HEK293 (cell line): ENCODE results near the gene SENP1.

Source experiments
- CTCF ChIA-PET: fragments of 350-600 bp; formaldehyde crosslinking; extraction: SDS; loops from one replicate; lab custom pipeline; 2021; ENCODE audit warnings: antibody characterized with exemption; lab: Yijun Ruan, JAX
- POLR2A ChIA-PET: fragments of 300-600 bp; formaldehyde crosslinking; extraction: SDS; loops from one replicate; lab custom pipeline; 2020; ENCODE audit warnings: antibody characterized with exemption, inconsistent platforms; lab: Yijun Ruan, JAX
- H3K27ac ChIP-seq: fragments of 200-500 bp; sonication (Bioruptor generic); 2 replicates; pipeline ENCODE4 v1.5.1; 2014; ENCODE audit warnings: low read depth, low read length, control low read depth, inconsistent platforms; ENCODE audit errors: extremely low read depth
- H3K36me3 ChIP-seq, 2 experiments: fragments of 200-500 bp in 1 of 2; sonication (Bioruptor generic) in 1 of 2; 1 replicate in 1 of 2; 2 replicates in 1 of 2; pipeline ENCODE4 v1.5.1; 2014 to 2017; ENCODE audit warnings: inconsistent platforms in 2 of 2, low read length in 2 of 2; ENCODE audit not compliant: control insufficient read depth in 2 of 2, insufficient read depth in 1 of 2
- H3K4me1 ChIP-seq: fragments of 200-500 bp; sonication (Bioruptor generic); 2 replicates; pipeline ENCODE4 v1.5.1; 2014; ENCODE audit warnings: mild to moderate bottlenecking, low read length, inconsistent platforms; ENCODE audit not compliant: control insufficient read depth, insufficient read depth
- H3K4me3 ChIP-seq: 2 replicates; pipeline ENCODE4 v1.5.1; 2011; ENCODE audit warnings: low read depth, mild to moderate bottlenecking, control low read depth, low read length, moderate library complexity
- H3K9me3 ChIP-seq: fragments of 200-500 bp; sonication (Bioruptor generic); 2 replicates; pipeline ENCODE4 v1.5.1; 2014; ENCODE audit warnings: low read depth, low read length, inconsistent platforms; ENCODE audit not compliant: control insufficient read depth, insufficient read depth
- FEZF1 ChIP-seq: fragments of 450-650 bp; formaldehyde crosslinking; IDR thresholded peaks from 2 replicates; pipeline ENCODE4 v1.5.1; 2016; ENCODE audit warnings: missing biosample characterization, missing genetic modification characterization
- GFI1B ChIP-seq: fragments of 450-650 bp; formaldehyde crosslinking; IDR thresholded peaks from 2 replicates; pipeline ENCODE4 v1.5.1; 2016; ENCODE audit warnings: missing biosample characterization, missing genetic modification characterization
- GLI2 ChIP-seq: fragments of 450-650 bp; formaldehyde crosslinking; IDR thresholded peaks from 2 replicates; pipeline ENCODE4; 2017; ENCODE audit warnings: missing biosample characterization, missing genetic modification characterization, low read depth, borderline replicate concordance
- SP3 ChIP-seq: fragments of 450-650 bp; formaldehyde crosslinking; IDR thresholded peaks from 2 replicates; pipeline ENCODE4 v1.5.1; 2016; ENCODE audit warnings: missing biosample characterization, missing genetic modification characterization
- YY1 ChIP-seq: fragments of 450-650 bp; formaldehyde crosslinking; IDR thresholded peaks from 2 replicates; pipeline ENCODE4 v1.5.1; 2018; ENCODE audit warnings: missing biosample characterization, missing genetic modification characterization
- ZNF132 ChIP-seq: fragments of 450-650 bp; formaldehyde crosslinking; IDR thresholded peaks from 2 replicates; pipeline ENCODE4 v1.5.1; 2017; ENCODE audit warnings: missing biosample characterization, missing genetic modification characterization, borderline replicate concordance
- ZNF133 ChIP-seq: fragments of 450-650 bp; formaldehyde crosslinking; IDR thresholded peaks from 2 replicates; pipeline ENCODE4 v1.5.1; 2016; ENCODE audit warnings: missing biosample characterization, missing genetic modification characterization
- ZNF157 ChIP-seq: fragments of 450-650 bp; formaldehyde crosslinking; IDR thresholded peaks from 2 replicates; pipeline ENCODE4 v1.5.1; 2016; ENCODE audit warnings: missing biosample characterization, missing genetic modification characterization
- ZNF223 ChIP-seq: fragments of 450-650 bp; formaldehyde crosslinking; IDR thresholded peaks from 2 replicates; pipeline ENCODE4 v1.5.1; 2016; ENCODE audit warnings: missing biosample characterization, missing genetic modification characterization
- ZNF354C ChIP-seq: fragments of 450-650 bp; formaldehyde crosslinking; IDR thresholded peaks from 2 replicates; pipeline ENCODE4 v1.5.1; 2016; ENCODE audit warnings: missing biosample characterization, missing genetic modification characterization, low read depth, borderline replicate concordance
- ZNF391 ChIP-seq: fragments of 450-650 bp; formaldehyde crosslinking; IDR thresholded peaks from 2 replicates; pipeline ENCODE4 v1.5.1; 2016; ENCODE audit warnings: low read depth, missing biosample characterization, missing genetic modification characterization, borderline replicate concordance
- ZNF433 ChIP-seq: fragments of 450-650 bp; formaldehyde crosslinking; IDR thresholded peaks from 2 replicates; pipeline ENCODE4 v1.5.1; 2016; ENCODE audit warnings: missing biosample characterization, missing genetic modification characterization, low read depth
- ZNF529 ChIP-seq: fragments of 450-650 bp; formaldehyde crosslinking; IDR thresholded peaks from 2 replicates; pipeline ENCODE4 v1.5.1; 2017; ENCODE audit warnings: missing genetic modification characterization, missing biosample characterization; ENCODE audit not compliant: insufficient replicate concordance
- ZNF624 ChIP-seq: fragments of 450-650 bp; formaldehyde crosslinking; IDR thresholded peaks from 2 replicates; pipeline ENCODE4 v1.5.1; 2017; ENCODE audit warnings: missing biosample characterization, missing genetic modification characterization
- ZNF792 ChIP-seq: fragments of 450-650 bp; formaldehyde crosslinking; IDR thresholded peaks from 2 replicates; pipeline ENCODE4 v1.5.1; 2016; ENCODE audit warnings: missing biosample characterization, missing genetic modification characterization
- ZNF830 ChIP-seq: fragments of 450-650 bp; IDR thresholded peaks from 2 replicates; pipeline ENCODE4 v1.5.0; 2018; ENCODE audit warnings: missing biosample characterization, missing genetic modification characterization, low read depth, mild to moderate bottlenecking, moderate library complexity
- ZSCAN23 ChIP-seq: fragments of 450-650 bp; formaldehyde crosslinking; IDR thresholded peaks from 2 replicates; pipeline ENCODE4 v1.5.1; 2016; ENCODE audit warnings: missing biosample characterization, missing genetic modification characterization
- TF ChIP-seq, protein P1 (sequence below): fragments of 450-650 bp; formaldehyde crosslinking; IDR thresholded peaks from 2 replicates; pipeline ENCODE4 v1.5.1; 2017; ENCODE audit warnings: missing biosample characterization, missing genetic modification characterization
- TF ChIP-seq, protein P2 (sequence below): fragments of 450-650 bp; formaldehyde crosslinking; IDR thresholded peaks from 2 replicates; pipeline ENCODE4 v1.5.1; 2016; ENCODE audit warnings: missing biosample characterization, missing genetic modification characterization
- TF ChIP-seq, protein P3 (sequence below): fragments of 450-650 bp; formaldehyde crosslinking; IDR thresholded peaks from 2 replicates; pipeline ENCODE4 v1.5.1; 2016; ENCODE audit warnings: missing biosample characterization, missing genetic modification characterization
- TF ChIP-seq, protein P4 (sequence below): fragments of 450-650 bp; formaldehyde crosslinking; optimal IDR thresholded peaks from 2 replicates; pipeline ENCODE3; 2016; ENCODE audit warnings: missing biosample characterization, mild to moderate bottlenecking, missing genetic modification characterization
- TF ChIP-seq, protein P5 (sequence below): fragments of 450-650 bp; formaldehyde crosslinking; IDR thresholded peaks from 2 replicates; pipeline ENCODE4 v1.5.1; 2017; ENCODE audit warnings: missing biosample characterization, missing genetic modification characterization

Gene SENP1

DNA sequence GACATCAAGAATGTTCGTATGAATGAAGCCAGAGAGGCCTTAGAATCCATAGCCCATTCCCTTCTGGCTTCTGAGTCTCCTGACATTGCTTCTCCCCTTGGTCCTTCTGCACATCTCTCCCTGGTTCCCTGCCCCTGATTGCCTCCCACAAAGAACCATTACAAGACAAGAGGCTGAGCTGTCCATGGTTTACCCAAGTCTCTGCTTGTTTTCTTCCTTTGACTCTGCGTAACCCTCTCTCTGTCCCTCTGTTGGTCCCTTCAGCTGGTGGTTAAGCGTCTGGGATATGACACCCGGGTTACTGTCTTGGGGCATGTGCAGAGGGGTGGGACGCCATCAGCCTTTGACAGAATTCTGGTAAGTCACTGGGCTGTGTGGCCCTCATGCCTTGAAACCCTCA is 29.1 kb upstream of the SENP1 start:
- Histone ChIP-seq H3K9me3 (no peaks in the 10 kb centered on the region), H3K27ac (no peak overlapping the region), H3K4me3 (no peak overlapping the region), H3K36me3 (peaks cover 13 to 81% of the 10 kb centered on the region in 2 experiments; a peak in 2 of 3 replicates), H3K4me1 (no peaks in the 10 kb centered on the region)
- TF ChIP-seq, protein P1, sequence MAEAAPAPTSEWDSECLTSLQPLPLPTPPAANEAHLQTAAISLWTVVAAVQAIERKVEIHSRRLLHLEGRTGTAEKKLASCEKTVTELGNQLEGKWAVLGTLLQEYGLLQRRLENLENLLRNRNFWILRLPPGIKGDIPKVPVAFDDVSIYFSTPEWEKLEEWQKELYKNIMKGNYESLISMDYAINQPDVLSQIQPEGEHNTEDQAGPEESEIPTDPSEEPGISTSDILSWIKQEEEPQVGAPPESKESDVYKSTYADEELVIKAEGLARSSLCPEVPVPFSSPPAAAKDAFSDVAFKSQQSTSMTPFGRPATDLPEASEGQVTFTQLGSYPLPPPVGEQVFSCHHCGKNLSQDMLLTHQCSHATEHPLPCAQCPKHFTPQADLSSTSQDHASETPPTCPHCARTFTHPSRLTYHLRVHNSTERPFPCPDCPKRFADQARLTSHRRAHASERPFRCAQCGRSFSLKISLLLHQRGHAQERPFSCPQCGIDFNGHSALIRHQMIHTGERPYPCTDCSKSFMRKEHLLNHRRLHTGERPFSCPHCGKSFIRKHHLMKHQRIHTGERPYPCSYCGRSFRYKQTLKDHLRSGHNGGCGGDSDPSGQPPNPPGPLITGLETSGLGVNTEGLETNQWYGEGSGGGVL, result no peak
- TF ChIP-seq ZNF433 (no peak), ZNF132 (tag by site-specific recombination) (no peak), GFI1B (tag by site-specific recombination) (no peak), ZNF624 (tag by site-specific recombination) (no peak), YY1 (no peak)
- TF ChIP-seq, protein P2, sequence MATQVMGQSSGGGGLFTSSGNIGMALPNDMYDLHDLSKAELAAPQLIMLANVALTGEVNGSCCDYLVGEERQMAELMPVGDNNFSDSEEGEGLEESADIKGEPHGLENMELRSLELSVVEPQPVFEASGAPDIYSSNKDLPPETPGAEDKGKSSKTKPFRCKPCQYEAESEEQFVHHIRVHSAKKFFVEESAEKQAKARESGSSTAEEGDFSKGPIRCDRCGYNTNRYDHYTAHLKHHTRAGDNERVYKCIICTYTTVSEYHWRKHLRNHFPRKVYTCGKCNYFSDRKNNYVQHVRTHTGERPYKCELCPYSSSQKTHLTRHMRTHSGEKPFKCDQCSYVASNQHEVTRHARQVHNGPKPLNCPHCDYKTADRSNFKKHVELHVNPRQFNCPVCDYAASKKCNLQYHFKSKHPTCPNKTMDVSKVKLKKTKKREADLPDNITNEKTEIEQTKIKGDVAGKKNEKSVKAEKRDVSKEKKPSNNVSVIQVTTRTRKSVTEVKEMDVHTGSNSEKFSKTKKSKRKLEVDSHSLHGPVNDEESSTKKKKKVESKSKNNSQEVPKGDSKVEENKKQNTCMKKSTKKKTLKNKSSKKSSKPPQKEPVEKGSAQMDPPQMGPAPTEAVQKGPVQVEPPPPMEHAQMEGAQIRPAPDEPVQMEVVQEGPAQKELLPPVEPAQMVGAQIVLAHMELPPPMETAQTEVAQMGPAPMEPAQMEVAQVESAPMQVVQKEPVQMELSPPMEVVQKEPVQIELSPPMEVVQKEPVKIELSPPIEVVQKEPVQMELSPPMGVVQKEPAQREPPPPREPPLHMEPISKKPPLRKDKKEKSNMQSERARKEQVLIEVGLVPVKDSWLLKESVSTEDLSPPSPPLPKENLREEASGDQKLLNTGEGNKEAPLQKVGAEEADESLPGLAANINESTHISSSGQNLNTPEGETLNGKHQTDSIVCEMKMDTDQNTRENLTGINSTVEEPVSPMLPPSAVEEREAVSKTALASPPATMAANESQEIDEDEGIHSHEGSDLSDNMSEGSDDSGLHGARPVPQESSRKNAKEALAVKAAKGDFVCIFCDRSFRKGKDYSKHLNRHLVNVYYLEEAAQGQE (tag by site-specific recombination), result peak; percentile 59; the same call in 1 of the 2 replicates
- TF ChIP-seq, protein P3, sequence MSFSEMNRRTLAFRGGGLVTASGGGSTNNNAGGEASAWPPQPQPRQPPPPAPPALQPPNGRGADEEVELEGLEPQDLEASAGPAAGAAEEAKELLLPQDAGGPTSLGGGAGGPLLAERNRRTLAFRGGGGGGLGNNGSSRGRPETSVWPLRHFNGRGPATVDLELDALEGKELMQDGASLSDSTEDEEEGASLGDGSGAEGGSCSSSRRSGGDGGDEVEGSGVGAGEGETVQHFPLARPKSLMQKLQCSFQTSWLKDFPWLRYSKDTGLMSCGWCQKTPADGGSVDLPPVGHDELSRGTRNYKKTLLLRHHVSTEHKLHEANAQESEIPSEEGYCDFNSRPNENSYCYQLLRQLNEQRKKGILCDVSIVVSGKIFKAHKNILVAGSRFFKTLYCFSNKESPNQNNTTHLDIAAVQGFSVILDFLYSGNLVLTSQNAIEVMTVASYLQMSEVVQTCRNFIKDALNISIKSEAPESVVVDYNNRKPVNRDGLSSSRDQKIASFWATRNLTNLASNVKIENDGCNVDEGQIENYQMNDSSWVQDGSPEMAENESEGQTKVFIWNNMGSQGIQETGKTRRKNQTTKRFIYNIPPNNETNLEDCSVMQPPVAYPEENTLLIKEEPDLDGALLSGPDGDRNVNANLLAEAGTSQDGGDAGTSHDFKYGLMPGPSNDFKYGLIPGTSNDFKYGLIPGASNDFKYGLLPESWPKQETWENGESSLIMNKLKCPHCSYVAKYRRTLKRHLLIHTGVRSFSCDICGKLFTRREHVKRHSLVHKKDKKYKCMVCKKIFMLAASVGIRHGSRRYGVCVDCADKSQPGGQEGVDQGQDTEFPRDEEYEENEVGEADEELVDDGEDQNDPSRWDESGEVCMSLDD (tag by site-specific recombination), result no peak
- CTCF ChIA-PET, result no interaction called here
- POLR2A ChIA-PET, result no interaction called here

DNA sequence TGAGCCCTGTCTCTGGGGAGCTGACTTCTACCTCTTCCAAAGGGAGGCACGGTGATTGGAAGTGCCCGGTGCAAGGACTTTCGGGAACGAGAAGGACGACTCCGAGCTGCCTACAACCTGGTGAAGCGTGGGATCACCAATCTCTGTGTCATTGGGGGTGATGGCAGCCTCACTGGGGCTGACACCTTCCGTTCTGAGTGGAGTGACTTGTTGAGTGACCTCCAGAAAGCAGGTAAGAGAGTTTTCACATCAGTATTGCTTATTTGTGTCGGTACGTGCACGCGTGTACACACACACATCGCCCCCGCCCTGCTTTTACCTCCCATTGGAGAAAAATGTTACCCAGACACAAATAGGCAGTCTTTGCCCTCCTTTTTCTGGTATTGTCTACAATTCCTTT is 26.9 kb upstream of the SENP1 start:
- no peak overlapping the region for H3K27ac ChIP-seq
- no peak for TF ChIP-seq ZNF133
- no peak for TF ChIP-seq ZNF223 (tag by site-specific recombination)
- TF ChIP-seq ZNF391 (tag by site-specific recombination), result no peak
- no peak for TF ChIP-seq ZNF529 (tag by site-specific recombination)
- TF ChIP-seq ZNF354C (tag by site-specific recombination), result no peak
- TF ChIP-seq, protein P4, sequence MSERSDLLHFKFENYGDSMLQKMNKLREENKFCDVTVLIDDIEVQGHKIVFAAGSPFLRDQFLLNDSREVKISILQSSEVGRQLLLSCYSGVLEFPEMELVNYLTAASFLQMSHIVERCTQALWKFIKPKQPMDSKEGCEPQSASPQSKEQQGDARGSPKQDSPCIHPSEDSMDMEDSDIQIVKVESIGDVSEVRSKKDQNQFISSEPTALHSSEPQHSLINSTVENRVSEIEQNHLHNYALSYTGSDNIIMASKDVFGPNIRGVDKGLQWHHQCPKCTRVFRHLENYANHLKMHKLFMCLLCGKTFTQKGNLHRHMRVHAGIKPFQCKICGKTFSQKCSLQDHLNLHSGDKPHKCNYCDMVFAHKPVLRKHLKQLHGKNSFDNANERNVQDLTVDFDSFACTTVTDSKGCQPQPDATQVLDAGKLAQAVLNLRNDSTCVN, result no peak
- TF ChIP-seq ZNF157, result no peak
- no peak for TF ChIP-seq SP3 (tag by site-specific recombination)
- TF ChIP-seq GLI2, result no peak
- TF ChIP-seq FEZF1, result no peak
- TF ChIP-seq, protein P5, sequence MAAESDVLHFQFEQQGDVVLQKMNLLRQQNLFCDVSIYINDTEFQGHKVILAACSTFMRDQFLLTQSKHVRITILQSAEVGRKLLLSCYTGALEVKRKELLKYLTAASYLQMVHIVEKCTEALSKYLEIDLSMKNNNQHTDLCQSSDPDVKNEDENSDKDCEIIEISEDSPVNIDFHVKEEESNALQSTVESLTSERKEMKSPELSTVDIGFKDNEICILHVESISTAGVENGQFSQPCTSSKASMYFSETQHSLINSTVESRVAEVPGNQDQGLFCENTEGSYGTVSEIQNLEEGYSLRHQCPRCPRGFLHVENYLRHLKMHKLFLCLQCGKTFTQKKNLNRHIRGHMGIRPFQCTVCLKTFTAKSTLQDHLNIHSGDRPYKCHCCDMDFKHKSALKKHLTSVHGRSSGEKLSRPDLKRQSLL (tag by site-specific recombination), result no peak
- TF ChIP-seq ZNF830, result no peak
- no peak for TF ChIP-seq ZSCAN23 (tag by site-specific recombination)
- TF ChIP-seq ZNF792 (tag by site-specific recombination), result no peak
- POLR2A ChIA-PET, result no interaction called here
- H3K36me3 ChIP-seq, result peaks cover 13 to 80% of the 10 kb centered on the region in 2 experiments; a peak in 2 of 3 replicates
- no peaks in the 10 kb centered on the region for H3K9me3 ChIP-seq
- CTCF ChIA-PET, result no interaction called here
- no peaks in the 10 kb centered on the region for H3K4me1 ChIP-seq
- no peak overlapping the region for H3K4me3 ChIP-seq
